HPDE6-E6E7 (cell line): ENCODE results near the gene ANKS1A.
"Not testable (repeated sequence)": the region's sequence is repeated elsewhere in the genome, so short reads cannot be mapped to it uniquely, and the experiment has no call there.

ENCODE experiments used
- DNase-seq: peaks from one replicate; pipeline ENCODE4 v3.0.0; 2011; ENCODE audit warnings: missing footprints; ENCODE audit errors: extremely low spot score

ANKS1A gene, protein sequence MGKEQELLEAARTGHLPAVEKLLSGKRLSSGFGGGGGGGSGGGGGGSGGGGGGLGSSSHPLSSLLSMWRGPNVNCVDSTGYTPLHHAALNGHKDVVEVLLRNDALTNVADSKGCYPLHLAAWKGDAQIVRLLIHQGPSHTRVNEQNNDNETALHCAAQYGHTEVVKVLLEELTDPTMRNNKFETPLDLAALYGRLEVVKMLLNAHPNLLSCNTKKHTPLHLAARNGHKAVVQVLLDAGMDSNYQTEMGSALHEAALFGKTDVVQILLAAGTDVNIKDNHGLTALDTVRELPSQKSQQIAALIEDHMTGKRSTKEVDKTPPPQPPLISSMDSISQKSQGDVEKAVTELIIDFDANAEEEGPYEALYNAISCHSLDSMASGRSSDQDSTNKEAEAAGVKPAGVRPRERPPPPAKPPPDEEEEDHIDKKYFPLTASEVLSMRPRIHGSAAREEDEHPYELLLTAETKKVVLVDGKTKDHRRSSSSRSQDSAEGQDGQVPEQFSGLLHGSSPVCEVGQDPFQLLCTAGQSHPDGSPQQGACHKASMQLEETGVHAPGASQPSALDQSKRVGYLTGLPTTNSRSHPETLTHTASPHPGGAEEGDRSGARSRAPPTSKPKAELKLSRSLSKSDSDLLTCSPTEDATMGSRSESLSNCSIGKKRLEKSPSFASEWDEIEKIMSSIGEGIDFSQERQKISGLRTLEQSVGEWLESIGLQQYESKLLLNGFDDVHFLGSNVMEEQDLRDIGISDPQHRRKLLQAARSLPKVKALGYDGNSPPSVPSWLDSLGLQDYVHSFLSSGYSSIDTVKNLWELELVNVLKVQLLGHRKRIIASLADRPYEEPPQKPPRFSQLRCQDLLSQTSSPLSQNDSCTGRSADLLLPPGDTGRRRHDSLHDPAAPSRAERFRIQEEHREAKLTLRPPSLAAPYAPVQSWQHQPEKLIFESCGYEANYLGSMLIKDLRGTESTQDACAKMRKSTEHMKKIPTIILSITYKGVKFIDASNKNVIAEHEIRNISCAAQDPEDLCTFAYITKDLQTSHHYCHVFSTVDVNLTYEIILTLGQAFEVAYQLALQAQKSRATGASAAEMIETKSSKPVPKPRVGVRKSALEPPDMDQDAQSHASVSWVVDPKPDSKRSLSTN

DNA sequence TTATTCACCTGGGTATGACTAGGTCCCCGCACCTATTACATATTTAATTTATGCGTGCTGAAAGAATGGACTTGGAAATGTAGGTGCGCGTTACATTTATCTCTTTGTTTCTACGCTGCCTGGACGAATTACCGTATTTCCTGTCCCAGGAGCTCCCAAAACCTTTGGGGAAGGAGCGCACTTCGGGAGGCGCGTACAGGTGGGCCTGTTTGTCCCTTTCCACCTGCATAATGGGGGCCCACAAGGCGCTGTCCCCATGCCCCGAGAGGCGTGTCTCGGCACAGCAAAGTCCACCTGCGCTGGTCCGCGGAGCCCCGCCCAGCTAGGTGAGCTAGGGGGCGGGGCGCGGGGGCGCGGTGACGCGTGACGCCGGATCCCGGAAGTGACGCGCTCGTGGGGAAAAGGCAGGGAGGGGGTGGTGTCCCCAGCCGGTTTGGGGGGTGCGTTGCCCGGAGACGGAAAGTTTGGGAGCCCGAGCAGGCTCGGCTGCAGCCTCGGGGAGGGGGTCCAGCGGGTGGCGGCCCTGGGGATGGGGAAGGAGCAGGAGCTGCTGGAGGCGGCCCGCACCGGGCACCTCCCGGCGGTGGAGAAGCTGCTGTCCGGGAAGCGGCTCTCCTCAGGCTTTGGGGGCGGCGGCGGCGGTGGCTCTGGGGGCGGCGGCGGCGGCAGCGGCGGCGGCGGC, at the start of gene ANKS1A:
TSS of gene ANKS1A (plus strand) at position 382 of the 682 bp plus-strand sequence. CDS start at position 530, 148 bp downstream.
- DNase-seq, result peak; percentile 77

GRCh38 chr6:34839666-34840352, 49.2 kb upstream of the ANKS1A start:
- DNase-seq, result no peak

- not testable (repeated sequence) for DNase-seq
These were observed 40.0 kb upstream of the ANKS1A start for GRCh38 chr6:34849066-34849465.

- DNase-seq, result no peak
These were observed 37.7 kb upstream of the ANKS1A start for GRCh38 chr6:34851361-34851760.

GRCh38 chr6:34852406-34853085, 36.5 kb upstream of the ANKS1A start:
- no peak for DNase-seq

GRCh38 chr6:34855463-34855862, 33.6 kb upstream of the ANKS1A start:
- no peak for DNase-seq

DNA sequence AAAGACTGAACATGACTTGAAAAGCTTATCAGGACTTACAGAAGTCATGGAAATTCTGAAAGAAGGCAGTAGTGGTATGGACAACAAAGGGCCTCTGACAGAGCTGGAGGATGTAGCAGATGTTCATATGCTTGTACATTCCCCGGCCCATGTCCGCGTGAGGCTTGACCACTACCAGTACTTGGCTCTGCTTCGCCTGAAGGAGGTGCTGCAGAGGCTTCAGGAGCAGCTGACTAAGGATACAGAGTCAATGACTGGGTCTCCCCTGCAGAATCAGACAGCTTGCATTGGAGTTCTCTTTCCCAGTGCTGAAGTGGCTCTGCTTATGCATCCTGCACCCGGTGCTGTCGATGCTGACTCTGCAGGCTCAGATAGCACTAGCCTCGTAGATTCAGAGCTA, 30.4 kb upstream of the ANKS1A start:
- no peak for DNase-seq

GRCh38 chr6:34859951-34860350, 29.1 kb upstream of the ANKS1A start:
- no peak for DNase-seq

GRCh38 chr6:34860776-34861175, 28.3 kb upstream of the ANKS1A start:
- DNase-seq, result no peak

GRCh38 chr6:34864007-34864406, 25.0 kb upstream of the ANKS1A start:
- DNase-seq, result no peak

- DNase-seq, result no peak
These were observed 23.9 kb upstream of the ANKS1A start for GRCh38 chr6:34865107-34865506.

DNA sequence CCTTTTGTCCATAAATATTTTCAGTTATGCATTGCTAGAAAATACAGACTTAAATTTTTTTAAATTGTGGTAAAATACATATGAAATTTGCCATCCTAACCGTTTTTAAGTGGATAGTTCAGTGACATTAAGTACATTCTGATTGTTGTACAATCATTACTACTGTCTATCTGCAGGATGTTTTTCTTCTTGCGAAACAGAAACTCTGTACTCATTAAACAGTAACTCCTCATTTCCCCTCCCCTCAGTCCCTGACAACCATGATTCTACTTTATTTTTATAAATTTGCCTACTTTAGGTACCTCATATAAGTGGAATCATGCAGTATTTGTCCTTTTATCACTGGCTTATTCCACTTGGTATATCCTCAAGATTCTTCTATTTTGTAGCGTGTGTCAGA, 22.5 kb upstream of the ANKS1A start:
- no peak for DNase-seq

GRCh38 chr6:34867484-34867883, 21.6 kb upstream of the ANKS1A start:
- no peak for DNase-seq

DNA sequence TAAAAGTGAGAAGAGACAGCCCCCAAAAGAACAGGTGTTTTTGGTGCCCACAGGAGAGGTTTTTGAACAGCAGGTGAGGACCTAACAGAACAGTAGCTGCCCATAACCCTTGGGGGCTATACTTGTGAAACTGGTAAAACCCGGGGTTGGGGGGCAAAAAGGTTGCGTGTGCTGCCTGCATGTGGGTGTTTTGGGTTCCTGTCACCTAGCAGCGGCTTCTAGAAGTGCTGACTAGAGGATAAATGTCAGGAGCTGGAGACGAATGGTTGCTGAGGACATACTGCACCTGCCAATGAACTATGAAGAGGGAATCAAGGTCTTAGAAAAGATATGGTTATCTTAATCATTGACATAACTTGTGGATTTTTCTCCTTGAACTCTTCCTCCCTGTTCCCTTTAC, 17.2 kb upstream of the ANKS1A start:
- no peak for DNase-seq

DNA sequence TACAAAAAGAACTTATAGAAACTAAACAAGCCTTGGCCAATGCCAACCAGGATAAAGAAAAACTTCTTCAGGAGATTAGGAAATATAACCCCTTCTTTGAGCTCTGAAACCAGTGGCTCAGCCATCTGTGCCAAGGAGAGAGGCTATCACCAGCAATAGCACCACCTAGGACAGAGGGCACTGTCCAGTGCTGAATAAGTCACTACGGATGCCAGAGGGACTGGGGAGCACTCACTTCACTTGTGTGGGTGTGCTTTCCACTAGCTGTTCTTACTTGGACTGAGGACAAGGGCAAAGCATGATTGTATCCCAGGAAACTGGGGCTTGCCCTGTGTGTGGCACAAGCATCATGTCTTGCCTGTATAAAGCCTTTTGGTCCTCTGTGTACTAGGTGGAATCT, 16.7 kb upstream of the ANKS1A start:
- no peak for DNase-seq

- no peak for DNase-seq
These were observed 13.5 kb upstream of the ANKS1A start for GRCh38 chr6:34875292-34876213.

DNA sequence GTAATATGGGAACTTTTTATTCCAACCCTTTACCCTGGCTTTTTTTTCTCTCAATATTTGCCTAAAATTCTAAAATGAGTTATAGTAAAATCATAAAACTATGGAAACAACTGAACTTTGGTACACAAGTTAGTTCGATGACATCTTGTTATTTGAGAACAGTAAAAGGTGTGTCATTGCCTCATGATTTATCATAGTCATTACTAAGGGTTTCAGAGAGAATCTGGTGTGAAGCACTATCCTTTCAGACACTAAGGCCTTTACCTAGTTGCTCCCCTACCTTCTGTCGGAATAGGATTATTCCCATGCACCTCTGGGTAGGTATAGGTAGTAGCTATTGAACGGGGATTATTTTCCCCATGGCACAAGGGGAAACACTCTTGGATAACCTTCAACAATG, 12.6 kb upstream of the ANKS1A start:
- no peak for DNase-seq

- DNase-seq, result no peak
These were observed 11.8 kb upstream of the ANKS1A start for GRCh38 chr6:34877259-34877658.

GRCh38 chr6:34877869-34878485, 11.1 kb upstream of the ANKS1A start:
- no peak for DNase-seq
